Neural crest cell (in vitro differentiated cells): ENCODE data around the gene CD99. TPM values are rescaled to one million over a fixed set of nuclear protein-coding genes. Genes with fewer than 3 reads are reported as not detected.

Source experiments
- DNase-seq: peaks from one replicate; pipeline ENCODE4 v3.0.0; 2021; ENCODE audit warnings: low read depth, mixed read lengths, low spot score
- H3K27ac Mint-ChIP-seq: one replicate; pipeline ENCODE4 v1.8.0; 2021; ENCODE audit warnings: mild to moderate bottlenecking, mixed read lengths; ENCODE audit not compliant: unreplicated experiment
- H3K27me3 Mint-ChIP-seq: 2 replicates; pipeline ENCODE4 v1.8.0; 2021; ENCODE audit warnings: low read depth, mild to moderate bottlenecking, mixed read lengths
- H3K36me3 Mint-ChIP-seq: 2 replicates; pipeline ENCODE4 v1.8.0; 2021; ENCODE audit warnings: low read depth, mild to moderate bottlenecking, mixed read lengths
- H3K4me1 Mint-ChIP-seq: 2 replicates; pipeline ENCODE4 v1.8.0; 2021; ENCODE audit warnings: mixed read lengths
- H3K4me3 Mint-ChIP-seq: one replicate; pipeline ENCODE4 v1.8.0; 2021; ENCODE audit warnings: mild to moderate bottlenecking, mixed read lengths
- H3K9me3 Mint-ChIP-seq: 2 replicates; pipeline ENCODE4 v1.8.0; 2021; ENCODE audit warnings: mixed read lengths
- CTCF ChIP-seq: fragments of 200-600 bp; sonication (generic); conservative IDR thresholded peaks from 2 replicates; pipeline ENCODE4 v1.5.0; 2021; ENCODE audit warnings: antibody characterized with exemption, mild to moderate bottlenecking
- total RNA-seq: library from RNA; stranded (reverse); gene quantifications from 2 replicates; pipeline ENCODE4 v1.2.1, GENCODE V29; 2021

Gene CD99
- total RNA-seq, 1 donor from 2014 or later: 165 TPM

DNA sequence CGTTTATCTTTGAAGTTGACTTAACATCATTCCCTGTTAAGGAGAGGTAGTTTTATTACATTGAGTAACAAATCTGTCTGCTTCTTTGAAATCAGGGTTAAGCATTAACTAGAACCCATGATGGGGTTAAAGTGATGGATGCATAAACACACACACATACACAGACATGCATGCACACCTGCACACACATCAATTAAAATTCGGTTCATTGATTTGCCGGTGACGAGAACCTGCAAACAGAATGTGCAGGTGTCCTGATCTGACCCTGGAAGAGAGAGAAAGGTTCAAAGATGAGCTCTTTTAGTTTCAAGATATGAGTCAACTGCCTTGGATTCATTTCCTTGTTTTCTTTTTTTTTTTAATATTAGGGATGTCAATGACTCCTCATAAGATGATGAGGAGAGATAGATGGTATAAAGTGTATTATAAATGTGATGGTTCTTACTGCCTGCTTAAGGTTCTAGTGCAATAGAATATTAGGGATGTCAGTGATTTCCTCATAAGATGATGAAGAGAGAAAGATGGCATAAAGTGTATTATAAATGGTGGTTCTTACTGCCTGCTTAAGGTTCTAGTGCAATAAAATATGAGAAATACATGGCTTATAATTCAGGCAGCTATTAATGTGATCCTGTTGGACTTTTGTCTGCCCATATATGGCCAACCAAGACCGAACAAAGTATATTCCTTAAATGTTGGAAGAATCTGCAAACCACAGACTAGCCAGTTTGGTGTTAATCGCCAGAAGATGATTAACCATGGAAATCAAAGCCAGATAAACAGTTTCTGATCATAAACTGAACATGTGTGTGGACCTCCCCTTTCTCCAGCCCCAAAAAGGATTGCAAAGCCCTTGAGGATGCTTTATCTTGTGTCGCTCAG lies 14.1 kb upstream of the CD99 start:
- TF ChIP-seq CTCF: no peak
- H3K4me3 Mint-ChIP-seq: no peak overlapping the region
- no peaks in the 10 kb centered on the region for H3K4me1 Mint-ChIP-seq
- peaks cover 4% of the 10 kb centered on the region for H3K27me3 Mint-ChIP-seq
- no peak overlapping the region for H3K27ac Mint-ChIP-seq
- H3K9me3 Mint-ChIP-seq: peaks cover 5% of the 10 kb centered on the region
- no peaks in the 10 kb centered on the region for H3K36me3 Mint-ChIP-seq
- DNase-seq: no peak

GRCh38 chrX:2677764-2678163 lies 13.3 kb upstream of the CD99 start:
- no peaks in the 10 kb centered on the region for H3K4me1 Mint-ChIP-seq
- no peak for DNase-seq
- H3K9me3 Mint-ChIP-seq: peaks cover 3% of the 10 kb centered on the region
- no peak overlapping the region for H3K27ac Mint-ChIP-seq
- peaks cover 4% of the 10 kb centered on the region for H3K27me3 Mint-ChIP-seq
- TF ChIP-seq CTCF: no peak
- H3K36me3 Mint-ChIP-seq: no peaks in the 10 kb centered on the region
- H3K4me3 Mint-ChIP-seq: no peak overlapping the region

- TF ChIP-seq CTCF: no peak
- Mint-ChIP-seq H3K4me3 (no peak overlapping the region), H3K9me3 (no peaks in the 10 kb centered on the region), H3K27me3 (peaks cover 4% of the 10 kb centered on the region), H3K4me1 (no peaks in the 10 kb centered on the region), H3K36me3 (no peaks in the 10 kb centered on the region), H3K27ac (no peak overlapping the region)
- DNase-seq: no peak
Observed at GRCh38 chrX:2678583-2678982, 12.5 kb upstream of the CD99 start.

- Mint-ChIP-seq H3K9me3 (no peaks in the 10 kb centered on the region), H3K27me3 (peaks cover 4% of the 10 kb centered on the region), H3K4me3 (no peak overlapping the region), H3K27ac (no peak overlapping the region), H3K4me1 (no peaks in the 10 kb centered on the region), H3K36me3 (no peaks in the 10 kb centered on the region)
- no peak for DNase-seq
- TF ChIP-seq CTCF: no peak
Observed at GRCh38 chrX:2679534-2680485, 11.3 kb upstream of the CD99 start.

- no peak overlapping the region for H3K27ac Mint-ChIP-seq
- no peaks in the 10 kb centered on the region for H3K4me1 Mint-ChIP-seq
- no peak for TF ChIP-seq CTCF
- no peaks in the 10 kb centered on the region for H3K9me3 Mint-ChIP-seq
- peaks cover 4% of the 10 kb centered on the region for H3K27me3 Mint-ChIP-seq
- H3K4me3 Mint-ChIP-seq: no peak overlapping the region
- no peak for DNase-seq
- H3K36me3 Mint-ChIP-seq: no peaks in the 10 kb centered on the region
Observed at GRCh38 chrX:2680486-2681348, 10.4 kb upstream of the CD99 start.
